K562 (cell line): ENCODE results near the gene PPP1R16B. TPM values are rescaled to one million over a fixed set of nuclear protein-coding genes. Genes with fewer than 3 reads are reported as not detected.

Experiments
- ATF1 ChIP-seq, 2 experiments: fragments of 450-650 bp in 1 of 2; IDR thresholded peaks; 2 replicates each; pipeline ENCODE4 v1.6.1; 2016; ENCODE audit warnings: missing compliant biosample characterization in 1 of 2, missing genetic modification characterization in 1 of 2
- BCLAF1 ChIP-seq, 2 experiments: fragments of 450-650 bp in 1 of 2; IDR thresholded peaks; 2 replicates each; pipeline ENCODE4 v1.6.1; 2011 to 2017; ENCODE audit warnings: low read depth in 2 of 2, antibody characterized with exemption in 1 of 2, borderline replicate concordance in 1 of 2, low read length in 1 of 2, mild to moderate bottlenecking in 1 of 2, mixed read lengths in 1 of 2; ENCODE audit not compliant: control insufficient read depth in 1 of 2
- BCOR ChIP-seq: fragments of 450-650 bp; IDR thresholded peaks from 2 replicates; pipeline ENCODE4 v1.6.1; 2016
- CBFA2T3 ChIP-seq: fragments of 450-650 bp; IDR thresholded peaks from 2 replicates; pipeline ENCODE4 v1.6.1; 2017
- E4F1 ChIP-seq: fragments of 250-450 bp; sonication (Bioruptor Pico); IDR thresholded peaks from 2 replicates; pipeline ENCODE4 v1.5.0; 2021; ENCODE audit warnings: mild to moderate bottlenecking, borderline replicate concordance
- ESRRA ChIP-seq: fragments of 450-650 bp; IDR thresholded peaks from 2 replicates; pipeline ENCODE4 v1.6.1; 2014; ENCODE audit warnings: low read depth, mild to moderate bottlenecking, moderate library complexity, borderline replicate concordance
- ILF3 ChIP-seq: fragments of 450-650 bp; IDR thresholded peaks from 2 replicates; pipeline ENCODE4 v1.6.1; 2018; ENCODE audit warnings: antibody characterized with exemption, mild to moderate bottlenecking, moderate library complexity, borderline replicate concordance
- MLLT1 ChIP-seq, 2 experiments: fragments of 450-650 bp; IDR thresholded peaks; 2 replicates each; pipeline ENCODE4 v1.6.1; 2016
- POLR2AphosphoS5 ChIP-seq: IDR thresholded peaks from 2 replicates; pipeline ENCODE4 v1.6.1; 2011; ENCODE audit warnings: mild to moderate bottlenecking, low read depth, low read length, moderate library complexity; ENCODE audit not compliant: control insufficient read depth, insufficient read depth
- RFX7 ChIP-seq: fragments of 250-450 bp; sonication (Bioruptor Pico); IDR thresholded peaks from 2 replicates; pipeline ENCODE4 v1.5.1; 2021; ENCODE audit warnings: mild to moderate bottlenecking
- SPI1 ChIP-seq: IDR thresholded peaks from 2 replicates; pipeline ENCODE4 v1.6.1; 2011; ENCODE audit warnings: low read depth, low read length, control low read depth, borderline replicate concordance
- TCF3 ChIP-seq: sonication (generic); formaldehyde crosslinking; IDR thresholded peaks from 2 replicates; pipeline ENCODE4 v1.4.0; 2020; ENCODE audit warnings: mild to moderate bottlenecking, missing genetic modification reagents
- TCFL5 ChIP-seq: fragments of 250-450 bp; sonication (Bioruptor Pico); conservative IDR thresholded peaks from 2 replicates; pipeline ENCODE4 v1.6.1; 2021; ENCODE audit warnings: mild to moderate bottlenecking, moderate library complexity, matching md5 sums
- YBX1 ChIP-seq: fragments of 450-650 bp; IDR thresholded peaks from 2 replicates; pipeline ENCODE4 v1.7.1; 2016; ENCODE audit warnings: mild to moderate bottlenecking
- ZBTB7A ChIP-seq: IDR thresholded peaks from 2 replicates; pipeline ENCODE4 v1.6.1; 2011; ENCODE audit warnings: low read depth, mild to moderate bottlenecking, low read length, moderate library complexity, borderline replicate concordance; ENCODE audit not compliant: control insufficient read depth
- ZNF311 ChIP-seq: fragments of 250-450 bp; sonication (Bioruptor Pico); IDR thresholded peaks from 2 replicates; pipeline ENCODE4 v1.4.0; 2020; ENCODE audit warnings: mild to moderate bottlenecking, moderate library complexity
- ZNF408 ChIP-seq: fragments of 250-450 bp; sonication (Bioruptor Pico); IDR thresholded peaks from 2 replicates; pipeline ENCODE4 v1.4.0; 2020; ENCODE audit warnings: low read depth, mild to moderate bottlenecking, moderate library complexity
- ZNF778 ChIP-seq: fragments of 450-650 bp; formaldehyde crosslinking; IDR thresholded peaks from 2 replicates; pipeline ENCODE4 v1.4.0; 2020; ENCODE audit warnings: mild to moderate bottlenecking, moderate library complexity
- polyA plus RNA-seq, 8 experiments: library from polyadenylated mRNA; depleted of rRNA in 4 of 8; stranded (reverse) in 5 of 8; unstranded in 3 of 8; fragments of >200 nt; fragmentation: Nextera tagmentation in 2 of 8; fragmentation: Illumina TruSeq in 1 of 8; extraction: Ambion mirVana in 2 of 8; extraction: Trizol in 1 of 8; gene quantifications; 2 replicates each; pipeline versions ENCODE4 v1.2.1 to v1.2.3, GENCODE V29; 2011 to 2014; ENCODE audit warnings: inconsistent platforms in 1 of 8, missing spikeins in 1 of 8
- total RNA-seq, 7 experiments: library from RNA; depleted of rRNA in 6 of 7; stranded (reverse); fragments of >200 nt in 6 of 7; fragmentation: Illumina TruSeq in 2 of 7; extraction: Trizol in 2 of 7; gene quantifications; 2 replicates each; pipeline versions ENCODE4 v1.2.1 to v1.2.3, GENCODE V29; 2011 to 2021; ENCODE audit warnings: low replicate concordance in 1 of 7

The PPP1R16B gene
- total and polyA plus RNA-seq, 9 of the 15 experiments (the other 6 are each of a cell fraction or from before 2014, with no cell fraction given): 1.5 to 11.5 (median 6.8) TPM

GRCh38 chr20:38870733-38871559 is 65.4 kb downstream of the PPP1R16B start (continued):
- TF ChIP-seq TCF3: peak; percentile 77
- no peak for TF ChIP-seq TCFL5 (CRISPR knock-in tag)
- TF ChIP-seq ZBTB7A: no peak
- TF ChIP-seq ILF3: no peak
- no peak for TF ChIP-seq ZNF311
- no peak for TF ChIP-seq RFX7
- TF ChIP-seq POLR2AphosphoS5: 0 out of 2 replicates have a peak, but pooled peaks have one; percentile 23
- TF ChIP-seq ZNF778 (CRISPR knock-in tag): no peak
- TF ChIP-seq BCLAF1 (IDR thresholded peaks at IDR 0.05; ENCODE audit: borderline replicate concordance in 1 of 2, control insufficient read depth in 1 of 2, low read depth in 2 of 2, low read length in 1 of 2): no peak
- no peak for TF ChIP-seq YBX1
- TF ChIP-seq E4F1 (CRISPR knock-in tag): no peak
- TF ChIP-seq CBFA2T3: peak; percentile 84
- no peak for TF ChIP-seq ATF1 (CRISPR knock-in tag; IDR thresholded peaks at IDR 0.05)
- peak; percentile 18; the same call in 1 of the 2 replicates for TF ChIP-seq ATF1 (tag; IDR thresholded peaks at IDR 0.05)
- TF ChIP-seq ZNF408 (CRISPR knock-in tag): no peak
- no peak for TF ChIP-seq BCOR
- TF ChIP-seq MLLT1 (IDR thresholded peaks at IDR 0.05): no peak
- no peak for TF ChIP-seq ESRRA
- no peak for TF ChIP-seq SPI1
